ENCODE results near the gene TIMM10.

- TF ChIP-seq CTCF (conservative IDR thresholded peaks at IDR 0.05 in 1 of 2, IDR thresholded peaks at IDR 0.05 in 1 of 2; ENCODE audit: low read depth in 1 of 2, low read length in 2 of 2) (no peak), EZH2 (IDR thresholded peaks at IDR 0.05; ENCODE audit: low read length, missing control alignments) (no peak)
Observed at GRCh38 chr11:57543593-57543992, 13.0 kb upstream of the TIMM10 start.

All from fibroblast of lung (primary cell).